Upper lobe of left lung (tissue), 6 donors: ENCODE results near the gene DPPA2. TPM values are rescaled to one million over a fixed set of nuclear protein-coding genes. Genes with fewer than 3 reads are reported as not detected.
"Not testable (repeated sequence)": the region's sequence is repeated elsewhere in the genome, so short reads cannot be mapped to it uniquely, and the experiment has no call there.

ENCODE experiments used
- ATAC-seq, 2 donors: fragments of 200-7000 bp; cut with Tn5 transposase; one replicate each; pipeline ENCODE4 v1.9.1; 2022; ENCODE audit warnings: mild to moderate bottlenecking in 2 of 2, moderate library complexity in 2 of 2; ENCODE audit not compliant: low FRiP score in 2 of 2
- DNase-seq, 2 donors: peaks; one replicate each; pipeline ENCODE4 v3.0.0-alpha.2; 2019 to 2020
- H3K27ac ChIP-seq, 4 donors: fragments of 200-600 bp; sonication (generic); one replicate each; pipeline ENCODE4 v1.5.1; 2016 to 2019
- H3K27me3 ChIP-seq, 4 donors: fragments of 200-600 bp; sonication (generic); one replicate each; pipeline ENCODE4 v1.5.1; 2017 to 2019
- H3K36me3 ChIP-seq, 4 donors: fragments of 200-600 bp; sonication (generic); one replicate each; pipeline ENCODE4 v1.5.1; 2016 to 2019
- H3K4me1 ChIP-seq, 4 donors: fragments of 200-600 bp; sonication (generic); one replicate each; pipeline ENCODE4 v1.5.1; 2018 to 2019
- H3K4me3 ChIP-seq, 4 donors: fragments of 200-600 bp; sonication (generic); one replicate each; pipeline ENCODE4 v1.5.1; 2017 to 2019; ENCODE audit warnings: mild to moderate bottlenecking in 2 of 4, moderate library complexity in 1 of 4
- H3K9me3 ChIP-seq, 4 donors: fragments of 200-600 bp; sonication (generic); one replicate each; pipeline ENCODE4 v1.5.1; 2018 to 2019
- EP300 ChIP-seq, 4 donors: sonication (generic); formaldehyde crosslinking; IDR thresholded peaks; one replicate each; pipeline ENCODE4 v1.5.1; 2017; ENCODE audit warnings: antibody characterized with exemption in 4 of 4, control low read depth in 2 of 4
- POLR2A ChIP-seq, 4 donors: fragments of 450-650 bp; IDR thresholded peaks; one replicate each; pipeline ENCODE4 v1.5.1; 2016 to 2017; ENCODE audit warnings: antibody characterized with exemption in 4 of 4, mild to moderate bottlenecking in 2 of 4
- POLR2AphosphoS5 ChIP-seq, 2 donors: sonication (generic); formaldehyde crosslinking; IDR thresholded peaks; one replicate each; pipeline ENCODE4 v1.5.1; 2017; ENCODE audit warnings: antibody characterized with exemption in 2 of 2
- WGBS, 2 donors: methylation state at CpG; one replicate each; pipeline ENCODE4 v1.1.5; 2017 to 2018; 5-methylcytosine and 5-hydroxymethylcytosine counted together
- total RNA-seq, 6 donors: library from RNA; depleted of rRNA in 4 of 6; stranded (reverse); fragments of >200 nt in 4 of 6; gene quantifications; one replicate each; pipeline versions ENCODE4 v1.1.0 to v1.2.1, GENCODE V29; 2016 to 2021
- TF ChIP-seq, protein P1 (sequence below), 6 experiments: fragments of 450-650 bp in 4 of 6; fragments of 200-600 bp in 2 of 6; sonication (generic) in 2 of 6; IDR thresholded peaks; one replicate each; pipeline ENCODE4 v1.5.1; 2016 to 2019; ENCODE audit warnings: antibody characterized with exemption in 6 of 6
- donor health status: DM: no; HTN: no; CAD: no; lungs with moderate emphysema.
- donor health status: DM: no; HTN: yes; CAD: no; lungs with severe emphysema.

The DPPA2 gene, protein sequence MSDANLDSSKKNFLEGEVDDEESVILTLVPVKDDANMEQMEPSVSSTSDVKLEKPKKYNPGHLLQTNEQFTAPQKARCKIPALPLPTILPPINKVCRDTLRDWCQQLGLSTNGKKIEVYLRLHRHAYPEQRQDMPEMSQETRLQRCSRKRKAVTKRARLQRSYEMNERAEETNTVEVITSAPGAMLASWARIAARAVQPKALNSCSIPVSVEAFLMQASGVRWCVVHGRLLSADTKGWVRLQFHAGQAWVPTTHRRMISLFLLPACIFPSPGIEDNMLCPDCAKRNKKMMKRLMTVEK
- total RNA-seq: not detected

DNA sequence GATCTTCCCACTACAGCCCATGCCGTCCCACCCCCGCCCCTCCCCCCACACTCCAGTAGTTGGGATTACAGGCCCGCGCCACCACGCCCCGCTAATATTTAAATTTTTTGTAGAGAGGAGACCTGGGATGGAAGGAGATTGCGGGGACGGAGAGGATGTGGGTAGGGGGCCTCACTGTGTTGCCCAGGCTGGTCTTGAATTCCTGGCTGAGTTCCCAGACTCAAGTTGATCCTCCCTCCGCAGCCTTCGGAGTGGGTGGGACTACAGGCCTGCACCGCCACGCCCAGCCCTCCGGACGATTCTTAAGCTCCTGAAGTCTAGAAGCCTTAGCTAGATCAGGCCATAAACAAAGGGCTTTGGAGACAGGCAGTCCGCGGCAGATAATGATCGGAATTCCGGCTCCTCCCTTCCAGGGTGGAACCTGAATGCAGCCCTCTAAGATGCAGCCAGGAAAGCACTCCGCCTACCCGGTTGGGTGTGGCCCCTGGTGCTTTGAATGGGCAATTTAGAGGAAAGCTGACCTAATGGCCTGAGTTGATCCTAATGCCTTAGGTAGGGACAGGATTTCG is at the start of gene DPPA2:
Gene DPPA2, minus strand, starts transcription at position 356 of the 569 bp plus-strand sequence. CDS start 1,975 bp downstream, outside the sequence.
- H3K36me3 ChIP-seq: no peaks in the 10 kb centered on the region
- DNase-seq (no peak), ATAC-seq (no peak)
- no peaks in the 10 kb centered on the region for H3K27me3 ChIP-seq
- WGBS, 2 donors: 90 to 93% methylated on average over 19 to 21 of the region's 21 CpGs
- H3K4me1 ChIP-seq: no peaks in the 10 kb centered on the region
- H3K27ac ChIP-seq: no peak within 1 kb of the TSS
- TF ChIP-seq EP300 (IDR thresholded peaks at IDR 0.05) (no peak), POLR2A (IDR thresholded peaks at IDR 0.05) (no peak), POLR2AphosphoS5 (IDR thresholded peaks at IDR 0.05) (no peak)
- TF ChIP-seq, protein P1, sequence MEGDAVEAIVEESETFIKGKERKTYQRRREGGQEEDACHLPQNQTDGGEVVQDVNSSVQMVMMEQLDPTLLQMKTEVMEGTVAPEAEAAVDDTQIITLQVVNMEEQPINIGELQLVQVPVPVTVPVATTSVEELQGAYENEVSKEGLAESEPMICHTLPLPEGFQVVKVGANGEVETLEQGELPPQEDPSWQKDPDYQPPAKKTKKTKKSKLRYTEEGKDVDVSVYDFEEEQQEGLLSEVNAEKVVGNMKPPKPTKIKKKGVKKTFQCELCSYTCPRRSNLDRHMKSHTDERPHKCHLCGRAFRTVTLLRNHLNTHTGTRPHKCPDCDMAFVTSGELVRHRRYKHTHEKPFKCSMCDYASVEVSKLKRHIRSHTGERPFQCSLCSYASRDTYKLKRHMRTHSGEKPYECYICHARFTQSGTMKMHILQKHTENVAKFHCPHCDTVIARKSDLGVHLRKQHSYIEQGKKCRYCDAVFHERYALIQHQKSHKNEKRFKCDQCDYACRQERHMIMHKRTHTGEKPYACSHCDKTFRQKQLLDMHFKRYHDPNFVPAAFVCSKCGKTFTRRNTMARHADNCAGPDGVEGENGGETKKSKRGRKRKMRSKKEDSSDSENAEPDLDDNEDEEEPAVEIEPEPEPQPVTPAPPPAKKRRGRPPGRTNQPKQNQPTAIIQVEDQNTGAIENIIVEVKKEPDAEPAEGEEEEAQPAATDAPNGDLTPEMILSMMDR (IDR thresholded peaks at IDR 0.05): no peak
- H3K4me3 ChIP-seq: no peak within 1 kb of the TSS
- H3K9me3 ChIP-seq: no peaks in the 10 kb centered on the region

DNA sequence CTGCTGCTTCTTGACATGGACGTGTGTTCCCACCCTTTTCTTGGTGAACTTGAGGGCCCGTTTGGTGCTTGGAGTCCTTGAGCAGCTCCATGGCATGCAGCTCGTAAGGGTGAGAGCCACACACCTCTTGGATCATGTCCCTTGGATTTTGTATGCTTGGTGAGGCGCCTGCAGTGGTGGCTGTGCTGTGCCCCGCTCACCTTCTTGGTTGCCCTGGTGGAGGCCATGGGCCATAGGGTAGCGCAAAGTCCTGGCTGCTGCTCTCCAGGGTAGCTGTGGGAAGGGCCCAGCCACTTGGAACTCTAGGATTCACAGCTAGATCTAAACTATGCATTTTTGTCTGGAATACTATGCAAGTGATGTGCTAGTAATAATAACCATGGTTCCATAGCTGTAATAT is 47.8 kb upstream of the DPPA2 start:
- TF ChIP-seq POLR2A (IDR thresholded peaks at IDR 0.05) (no peak), POLR2AphosphoS5 (IDR thresholded peaks at IDR 0.05) (no peak), EP300 (IDR thresholded peaks at IDR 0.05) (no peak)
- TF ChIP-seq, protein P1 (IDR thresholded peaks at IDR 0.05): no peak
- ATAC-seq (no peak), DNase-seq (no peak)
- Histone ChIP-seq H3K27me3 (no peaks in the 10 kb centered on the region), H3K4me3 (no peak overlapping the region), H3K9me3 (no peaks in the 10 kb centered on the region), H3K4me1 (no peaks in the 10 kb centered on the region), H3K36me3 (no peaks in the 10 kb centered on the region), H3K27ac (no peak overlapping the region)
- WGBS, 2 donors: 65 to 70% methylated on average over 5 to 6 of the region's 6 CpGs

DNA sequence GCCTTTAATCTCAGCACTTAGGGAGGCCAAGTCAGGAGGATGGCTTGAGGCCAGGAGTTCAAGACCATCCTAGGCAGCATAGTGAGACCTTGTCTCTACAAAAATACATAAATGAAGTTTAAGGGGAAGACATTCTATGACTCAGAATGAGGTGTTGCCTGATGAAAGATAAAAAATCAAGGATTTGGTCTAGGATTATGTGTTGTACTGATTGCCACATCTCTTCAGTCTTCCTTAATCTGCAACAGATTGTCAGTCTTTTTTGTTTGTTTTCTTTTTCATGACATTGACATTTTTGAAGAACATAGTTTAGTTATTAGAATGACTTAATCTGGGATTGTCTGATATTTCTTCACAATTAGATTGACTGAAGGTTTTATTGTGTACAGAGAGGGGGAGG is 47.3 kb upstream of the DPPA2 start:
- H3K4me1 ChIP-seq: no peaks in the 10 kb centered on the region
- no peaks in the 10 kb centered on the region for H3K36me3 ChIP-seq
- H3K4me3 ChIP-seq: no peak overlapping the region
- ATAC-seq: no peak
- H3K27me3 ChIP-seq: no peaks in the 10 kb centered on the region
- DNase-seq: no peak
- TF ChIP-seq EP300 (IDR thresholded peaks at IDR 0.05) (no peak), POLR2AphosphoS5 (IDR thresholded peaks at IDR 0.05) (no peak), POLR2A (IDR thresholded peaks at IDR 0.05) (no peak)
- TF ChIP-seq, protein P1 (IDR thresholded peaks at IDR 0.05): no peak
- no peaks in the 10 kb centered on the region for H3K9me3 ChIP-seq
- no peak overlapping the region for H3K27ac ChIP-seq

DNA sequence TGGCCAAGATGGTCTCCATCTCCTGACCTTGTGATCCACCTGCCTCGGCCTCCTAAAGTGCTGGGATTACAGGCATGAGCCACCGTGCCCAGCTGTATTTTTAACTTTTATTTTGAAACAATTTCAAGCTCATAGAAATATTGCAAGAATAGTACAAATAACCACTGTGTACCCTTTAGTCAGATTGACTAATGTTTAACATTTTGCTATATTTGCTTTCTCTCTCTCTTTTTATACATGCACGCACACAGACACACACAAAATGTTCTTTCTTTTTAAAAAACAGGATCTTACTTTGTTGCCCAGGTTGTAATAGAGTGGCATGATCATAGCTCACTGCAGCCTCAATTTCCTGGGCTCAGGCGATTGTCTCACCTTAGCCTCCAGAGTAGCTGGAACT is 46.5 kb upstream of the DPPA2 start:
- Histone ChIP-seq H3K27me3 (no peaks in the 10 kb centered on the region), H3K9me3 (no peaks in the 10 kb centered on the region), H3K27ac (no peak overlapping the region), H3K36me3 (no peaks in the 10 kb centered on the region), H3K4me1 (no peaks in the 10 kb centered on the region), H3K4me3 (no peak overlapping the region)
- no peak for DNase-seq
- ATAC-seq: no peak
- TF ChIP-seq POLR2A (IDR thresholded peaks at IDR 0.05) (no peak), EP300 (IDR thresholded peaks at IDR 0.05) (no peak), POLR2AphosphoS5 (IDR thresholded peaks at IDR 0.05) (no peak)
- TF ChIP-seq, protein P1 (IDR thresholded peaks at IDR 0.05): no peak
- WGBS, 2 donors: 85 to 87% methylated on average over 4 of the region's 4 CpGs

DNA sequence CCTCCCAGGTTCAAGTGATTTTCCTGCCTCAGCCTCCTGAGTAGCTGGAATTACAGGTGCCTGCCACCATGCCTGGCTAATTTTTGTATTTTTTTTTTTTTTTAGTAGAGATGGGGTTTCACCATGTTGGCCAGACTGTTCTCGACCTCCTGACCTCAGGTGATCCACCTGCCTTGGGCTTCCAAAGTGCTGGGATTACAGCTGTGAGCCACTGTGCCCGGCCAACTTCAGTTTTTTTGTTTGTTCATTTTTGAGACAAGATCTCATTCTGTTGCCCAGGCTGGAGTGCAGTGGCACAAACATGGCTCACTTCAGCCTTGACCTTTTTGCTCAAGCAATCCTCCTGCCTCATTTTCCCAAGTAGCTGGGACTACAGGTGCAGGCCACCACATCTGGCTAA is 42.5 kb upstream of the DPPA2 start:
- not testable (repeated sequence) for DNase-seq, H3K27me3 ChIP-seq, H3K9me3 ChIP-seq, H3K36me3 ChIP-seq, H3K4me1 ChIP-seq, ATAC-seq, H3K4me3 ChIP-seq, H3K27ac ChIP-seq
- WGBS, 2 donors: 71 to 87% methylated on average over 2 of the region's 2 CpGs
